H9 (cell line): ENCODE measurements around the gene GPATCH1. TPM values are rescaled to one million over a fixed set of nuclear protein-coding genes. Genes with fewer than 3 reads are reported as not detected.

Source experiments
- DNase-seq: peaks from one replicate; pipeline ENCODE4 v3.0.0-alpha.2; 2017
- H2AFZ ChIP-seq: one replicate; pipeline ENCODE4 v1.6.1; 2013; ENCODE audit warnings: mild to moderate bottlenecking, low read length, control low read depth, moderate library complexity
- H2AK5ac ChIP-seq: 2 replicates; pipeline ENCODE4 v1.6.1; 2013; ENCODE audit warnings: low read length, control low read depth, mixed read lengths; ENCODE audit not compliant: insufficient read length
- H2BK120ac ChIP-seq: one replicate; pipeline ENCODE4 v1.6.1; 2013; ENCODE audit warnings: low read depth, mild to moderate bottlenecking, low read length, control low read depth, inconsistent platforms; ENCODE audit not compliant: poor library complexity, severe bottlenecking
- H2BK12ac ChIP-seq: 2 replicates; pipeline ENCODE4 v1.6.1; 2013; ENCODE audit warnings: low read length, control low read depth, mixed read lengths, low read depth; ENCODE audit not compliant: insufficient read length
- H2BK15ac ChIP-seq: 2 replicates; pipeline ENCODE4 v1.6.1; 2013; ENCODE audit warnings: low read depth, low read length, control low read depth
- H2BK20ac ChIP-seq: one replicate; pipeline ENCODE4 v1.6.1; 2013; ENCODE audit warnings: low read depth, mild to moderate bottlenecking, low read length, control low read depth, inconsistent platforms; ENCODE audit not compliant: poor library complexity, severe bottlenecking
- H2BK5ac ChIP-seq: 2 replicates; pipeline ENCODE4 v1.6.1; 2013; ENCODE audit warnings: low read length, control low read depth, mixed read lengths; ENCODE audit not compliant: insufficient read length
- H3K14ac ChIP-seq: 2 replicates; pipeline ENCODE4 v1.6.1; 2013; ENCODE audit warnings: low read length, control low read depth; ENCODE audit not compliant: insufficient read depth
- H3K18ac ChIP-seq: 2 replicates; pipeline ENCODE4 v1.6.1; 2013; ENCODE audit warnings: low read depth, mild to moderate bottlenecking, mixed read lengths, low read length, control low read depth; ENCODE audit not compliant: insufficient read length
- H3K23ac ChIP-seq: 2 replicates; pipeline ENCODE4 v1.6.1; 2013; ENCODE audit warnings: low read length, control low read depth, mixed read lengths, low read depth; ENCODE audit not compliant: insufficient read length
- H3K23me2 ChIP-seq: 2 replicates; pipeline ENCODE4 v1.6.1; 2013; ENCODE audit warnings: low read depth, mild to moderate bottlenecking, mixed read lengths, low read length, control low read depth; ENCODE audit not compliant: insufficient read length, poor library complexity, severe bottlenecking
- H3K27ac ChIP-seq: 2 replicates; pipeline ENCODE4 v1.5.1; 2013; ENCODE audit warnings: low read length, control low read depth, mixed read lengths, low read depth; ENCODE audit not compliant: insufficient read length
- H3K27me3 ChIP-seq: 2 replicates; pipeline ENCODE4 v1.6.1; 2013; ENCODE audit warnings: low read length, control low read depth, inconsistent platforms; ENCODE audit not compliant: insufficient read depth
- H3K4ac ChIP-seq: 2 replicates; pipeline ENCODE4 v1.6.1; 2013; ENCODE audit warnings: low read depth, mild to moderate bottlenecking, control low read depth, inconsistent platforms, low read length, moderate library complexity
- H3K4me1 ChIP-seq: 2 replicates; pipeline ENCODE4 v1.6.1; 2013; ENCODE audit warnings: low read length, control low read depth, inconsistent platforms; ENCODE audit not compliant: insufficient read depth
- H3K4me2 ChIP-seq: 2 replicates; pipeline ENCODE4 v1.6.1; 2013; ENCODE audit warnings: low read length, control low read depth, mixed read lengths; ENCODE audit not compliant: insufficient read length, insufficient read depth
- H3K56ac ChIP-seq: 2 replicates; pipeline ENCODE4 v1.6.1; 2013; ENCODE audit warnings: low read depth, mild to moderate bottlenecking, mixed read lengths, low read length, control low read depth; ENCODE audit not compliant: insufficient read length
- H3K79me1 ChIP-seq: 2 replicates; pipeline ENCODE4 v1.6.1; 2013; ENCODE audit warnings: low read depth, mild to moderate bottlenecking, moderate library complexity, low read length, control low read depth, inconsistent platforms; ENCODE audit not compliant: insufficient read depth, poor library complexity, severe bottlenecking
- H3K79me2 ChIP-seq: 2 replicates; pipeline ENCODE4 v1.6.1; 2013; ENCODE audit warnings: low read length, control low read depth, inconsistent platforms; ENCODE audit not compliant: insufficient read depth
- H3K9ac ChIP-seq: 2 replicates; pipeline ENCODE4 v1.6.1; 2013; ENCODE audit warnings: low read length, control low read depth, mixed read lengths; ENCODE audit not compliant: insufficient read length; ENCODE audit errors: extremely low read depth
- H3K9me3 ChIP-seq: one replicate; pipeline ENCODE4 v1.6.1; 2013; ENCODE audit warnings: low read depth, low read length, inconsistent platforms; ENCODE audit not compliant: control insufficient read depth
- H3T11ph ChIP-seq: one replicate; pipeline ENCODE4 v1.6.1; 2013; ENCODE audit warnings: mild to moderate bottlenecking, low read length, control low read depth, inconsistent platforms
- H4K20me1 ChIP-seq: one replicate; pipeline ENCODE4 v1.6.1; 2013; ENCODE audit not compliant: control insufficient read depth, insufficient read length, insufficient read depth
- H4K5ac ChIP-seq: 2 replicates; pipeline ENCODE4 v1.6.1; 2013; ENCODE audit warnings: low read depth, mild to moderate bottlenecking, mixed read lengths, low read length, control low read depth; ENCODE audit not compliant: insufficient read length
- H4K8ac ChIP-seq: replicated peaks from 2 replicates; pipeline ENCODE4 v1.6.1; 2013; ENCODE audit warnings: low read length, control low read depth, mixed read lengths, low read depth; ENCODE audit not compliant: insufficient read length
- H4K91ac ChIP-seq: 2 replicates; pipeline ENCODE4 v1.6.1; 2013; ENCODE audit warnings: low read depth, mild to moderate bottlenecking, moderate library complexity, mixed read lengths, low read length, control low read depth; ENCODE audit not compliant: insufficient read length
- H3K27ac Mint-ChIP-seq, 3 experiments: 2 replicates in 2 of 3; 3 replicates in 1 of 3; pipeline ENCODE4 v1.8.0; 2020 to 2021; ENCODE audit warnings: mixed read lengths in 3 of 3, mild to moderate bottlenecking in 1 of 3, moderate library complexity in 1 of 3
- H3K27me3 Mint-ChIP-seq: 2 replicates; pipeline ENCODE4 v1.8.0; 2021; ENCODE audit warnings: low read depth, mild to moderate bottlenecking, moderate library complexity, mixed read lengths
- H3K36me3 Mint-ChIP-seq, 3 experiments: 2 replicates in 2 of 3; 3 replicates in 1 of 3; pipeline ENCODE4 v1.8.0; 2020 to 2021; ENCODE audit warnings: low read depth in 3 of 3, mixed read lengths in 3 of 3; ENCODE audit not compliant: insufficient read depth in 1 of 3
- H3K4me1 Mint-ChIP-seq, 2 experiments: 2 replicates each; pipeline ENCODE4 v1.8.0; 2020; ENCODE audit warnings: mixed read lengths in 2 of 2
- H3K4me3 Mint-ChIP-seq, 2 experiments: 2 replicates in 1 of 2; 3 replicates in 1 of 2; pipeline ENCODE4 v1.8.0; 2020 to 2021; ENCODE audit warnings: mild to moderate bottlenecking in 2 of 2, mixed read lengths in 2 of 2, moderate library complexity in 1 of 2
- H3K9me3 Mint-ChIP-seq, 2 experiments: 2 replicates in 1 of 2; 3 replicates in 1 of 2; pipeline ENCODE4 v1.8.0; 2020; ENCODE audit warnings: mild to moderate bottlenecking in 2 of 2, mixed read lengths in 2 of 2, moderate library complexity in 1 of 2
- CTCF ChIP-seq: fragments of 200-600 bp; sonication (generic); conservative IDR thresholded peaks from 3 replicates; pipeline ENCODE4 v1.8.0; 2021; ENCODE audit warnings: antibody characterized with exemption, mild to moderate bottlenecking
- WGBS: extraction: QIAGEN DNeasy Blood & Tissue Kit; methylation state at CpG from one replicate; pipeline ENCODE4 v1.1.7; 2013; ENCODE audit warnings: missing lambda C conversion rate, low lambda C conversion rate, mixed read lengths; ENCODE audit not compliant: insufficient read length; ENCODE audit errors: extremely low coverage; 5-methylcytosine and 5-hydroxymethylcytosine counted together
- total RNA-seq: library from RNA; stranded (reverse); gene quantifications from 2 replicates; pipeline ENCODE4 v1.2.1, GENCODE V29; 2021

Gene GPATCH1
- total RNA-seq, 1 experiment from 2014 or later = 11.7 TPM

- WGBS = no CpG with 5 or more reads among the region's 3 CpGs
- Mint-ChIP-seq H3K9me3 (no peaks in the 10 kb centered on the region; a peak in 1 of 5 replicates), H3K4me1 (peaks cover 23 to 34% of the 10 kb centered on the region in 2 experiments), H3K36me3 (peaks cover 8 to 37% (median 18%) of the 10 kb centered on the region in 3 experiments; a peak in 6 of 7 replicates), H3K27me3 (no peaks in the 10 kb centered on the region), H3K27ac (peak overlapping the region in 2 of 3 experiments; percentile 54 to 63; a peak in 1 of 7 replicates), H3K4me3 (no peak overlapping the region)
- Histone ChIP-seq H2BK20ac (no peak overlapping the region), H2BK12ac (no peak overlapping the region), H4K8ac (no peak overlapping the region), H2BK15ac (no peak overlapping the region), H3K9me3 (no peaks in the 10 kb centered on the region), H2BK120ac (no peak overlapping the region), H3K56ac (no peak overlapping the region), H2AK5ac (no peak overlapping the region), H3K79me1 (peaks cover 3% of the 10 kb centered on the region), H3K4me2 (no peak overlapping the region), H3K27me3 (no peaks in the 10 kb centered on the region), H3K18ac (no peak overlapping the region), H4K91ac (no peak overlapping the region), H2BK5ac (no peak overlapping the region), H4K5ac (no peak overlapping the region), H3K14ac (no peak overlapping the region), H3K79me2 (no peaks in the 10 kb centered on the region; the same call in 1 of the 2 replicates), H3K4ac (no peak overlapping the region), H3K23me2 (no peaks in the 10 kb centered on the region), H3K4me1 (no peaks in the 10 kb centered on the region), H3K23ac (no peak overlapping the region), H2AFZ (no peak overlapping the region), H3K9ac (no peak overlapping the region), H3T11ph (no peak overlapping the region), H3K27ac (no peak overlapping the region), H4K20me1 (no peaks in the 10 kb centered on the region)
- DNase-seq = no peak
- no peak for TF ChIP-seq CTCF
Observed at GRCh38 chr19:33050110-33050509, 30.9 kb upstream of the GPATCH1 start.
